ENCODE results near the gene ZNF592. TPM values are rescaled to one million over a fixed set of nuclear protein-coding genes. Genes with fewer than 3 reads are reported as not detected.

The ZNF592 gene
- total RNA-seq, 1 experiment from 2014 or later, result 49.6 TPM

DNA sequence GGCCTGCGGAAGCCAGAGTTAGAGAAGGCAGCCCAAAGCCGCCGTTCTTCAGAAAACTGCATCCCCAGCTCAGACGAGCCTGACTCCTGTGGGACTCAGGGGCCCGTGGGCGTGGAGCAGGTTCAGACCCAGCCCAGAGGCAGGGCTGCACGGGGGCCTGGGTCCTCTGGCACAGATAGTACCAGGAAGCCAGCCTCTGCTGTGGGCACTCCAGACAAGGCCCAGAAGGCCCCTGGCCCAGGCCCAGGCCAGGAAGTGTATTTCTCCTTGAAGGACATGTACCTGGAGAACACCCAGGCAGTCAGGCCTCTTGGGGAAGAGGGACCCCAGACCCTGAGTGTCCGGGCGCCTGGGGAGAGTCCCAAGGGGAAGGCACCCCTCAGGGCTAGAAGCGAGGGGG is 91.9 kb downstream of the ZNF592 start:
- Mint-ChIP-seq H3K27me3 (ENCODE audit: unreplicated experiment) (peaks cover 24% of the 10 kb centered on the region), H3K4me1 (ENCODE audit: low read depth, unreplicated experiment) (peaks cover 34% of the 10 kb centered on the region), H3K9me3 (ENCODE audit: low read depth, unreplicated experiment) (no peaks in the 10 kb centered on the region), H3K36me3 (ENCODE audit: insufficient read depth, unreplicated experiment) (peaks cover 24% of the 10 kb centered on the region), H3K4me3 (ENCODE audit: low read depth, unreplicated experiment) (peak overlapping the region; percentile 49), H3K27ac (ENCODE audit: unreplicated experiment) (peak overlapping the region; percentile 93)
- intact Hi-C loops (cut with micrococcal nuclease; ENCODE audit: unreplicated experiment), result loop anchor here (5.0 kb wide), 1 partner anchor 263 kb away; no protein-coding TSS in a partner anchor
- CTCF ChIA-PET, result interaction anchor here (0.7 to 1.9 kb wide), 3 partner anchors 72 to 88 kb away, joined by 3 to 15 read pairs (median 6); no protein-coding TSS in a partner anchor
- TF ChIP-seq, protein P1, sequence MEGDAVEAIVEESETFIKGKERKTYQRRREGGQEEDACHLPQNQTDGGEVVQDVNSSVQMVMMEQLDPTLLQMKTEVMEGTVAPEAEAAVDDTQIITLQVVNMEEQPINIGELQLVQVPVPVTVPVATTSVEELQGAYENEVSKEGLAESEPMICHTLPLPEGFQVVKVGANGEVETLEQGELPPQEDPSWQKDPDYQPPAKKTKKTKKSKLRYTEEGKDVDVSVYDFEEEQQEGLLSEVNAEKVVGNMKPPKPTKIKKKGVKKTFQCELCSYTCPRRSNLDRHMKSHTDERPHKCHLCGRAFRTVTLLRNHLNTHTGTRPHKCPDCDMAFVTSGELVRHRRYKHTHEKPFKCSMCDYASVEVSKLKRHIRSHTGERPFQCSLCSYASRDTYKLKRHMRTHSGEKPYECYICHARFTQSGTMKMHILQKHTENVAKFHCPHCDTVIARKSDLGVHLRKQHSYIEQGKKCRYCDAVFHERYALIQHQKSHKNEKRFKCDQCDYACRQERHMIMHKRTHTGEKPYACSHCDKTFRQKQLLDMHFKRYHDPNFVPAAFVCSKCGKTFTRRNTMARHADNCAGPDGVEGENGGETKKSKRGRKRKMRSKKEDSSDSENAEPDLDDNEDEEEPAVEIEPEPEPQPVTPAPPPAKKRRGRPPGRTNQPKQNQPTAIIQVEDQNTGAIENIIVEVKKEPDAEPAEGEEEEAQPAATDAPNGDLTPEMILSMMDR (IDR thresholded peaks at IDR 0.05; ENCODE audit: unreplicated experiment), result no peak
- BruUV-seq (replicated peaks), result no TSS peak
- DNase-seq, result no peak

DNA sequence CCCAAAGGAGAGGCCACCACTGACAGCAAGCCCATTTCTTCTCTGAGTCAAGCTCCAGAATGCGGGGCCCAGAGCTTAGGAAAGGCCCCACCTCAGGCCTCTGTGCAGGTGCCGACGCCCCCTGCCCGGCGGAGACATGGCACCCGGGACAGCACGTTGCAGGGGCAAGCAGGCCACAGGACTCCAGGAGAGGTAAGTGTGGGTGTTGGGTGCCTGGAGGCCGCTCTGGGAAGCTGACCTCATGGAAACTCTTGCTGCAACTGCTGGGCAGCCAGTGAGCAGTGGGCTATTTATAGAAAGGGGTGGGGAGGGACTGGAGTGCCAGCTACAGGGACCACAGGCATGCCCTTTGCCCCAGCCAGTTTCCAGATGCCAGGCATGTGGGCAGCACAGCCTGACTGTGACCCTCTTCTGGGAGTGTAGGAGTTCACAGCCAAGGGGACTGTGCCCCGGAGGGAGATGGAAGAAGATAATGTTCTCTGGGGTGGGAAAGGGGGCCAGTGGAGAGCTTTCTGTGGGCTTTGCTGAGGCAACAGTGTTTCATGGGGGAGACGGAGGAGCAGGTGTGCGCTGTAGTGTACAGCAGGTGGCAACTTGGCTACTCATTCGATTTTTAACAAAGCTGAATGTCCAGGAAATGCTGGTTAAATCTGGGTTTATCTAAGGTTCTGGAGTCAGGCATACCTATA is 92.5 kb downstream of the ZNF592 start:
- Mint-ChIP-seq H3K36me3 (ENCODE audit: insufficient read depth, unreplicated experiment) (peaks cover 29% of the 10 kb centered on the region), H3K27me3 (ENCODE audit: unreplicated experiment) (peaks cover 24% of the 10 kb centered on the region), H3K4me3 (ENCODE audit: low read depth, unreplicated experiment) (peak overlapping the region; percentile 49), H3K4me1 (ENCODE audit: low read depth, unreplicated experiment) (peaks cover 37% of the 10 kb centered on the region), H3K27ac (ENCODE audit: unreplicated experiment) (peak overlapping the region; percentile 93), H3K9me3 (ENCODE audit: low read depth, unreplicated experiment) (no peaks in the 10 kb centered on the region)
- intact Hi-C loops (cut with micrococcal nuclease; ENCODE audit: unreplicated experiment), result loop anchor here (1.0 to 5.0 kb wide), 3 partner anchors 18 to 264 kb away; no protein-coding TSS in a partner anchor
- TF ChIP-seq, protein P1 (IDR thresholded peaks at IDR 0.05; ENCODE audit: unreplicated experiment), result no peak
- no TSS peak for BruUV-seq (replicated peaks)
- CTCF ChIA-PET, result interaction anchor here (0.6 to 1.9 kb wide), 8 partner anchors 12 to 127 kb away, joined by 3 to 15 read pairs (median 4); no protein-coding TSS in a partner anchor
- peak; percentile 89 for DNase-seq

DNA sequence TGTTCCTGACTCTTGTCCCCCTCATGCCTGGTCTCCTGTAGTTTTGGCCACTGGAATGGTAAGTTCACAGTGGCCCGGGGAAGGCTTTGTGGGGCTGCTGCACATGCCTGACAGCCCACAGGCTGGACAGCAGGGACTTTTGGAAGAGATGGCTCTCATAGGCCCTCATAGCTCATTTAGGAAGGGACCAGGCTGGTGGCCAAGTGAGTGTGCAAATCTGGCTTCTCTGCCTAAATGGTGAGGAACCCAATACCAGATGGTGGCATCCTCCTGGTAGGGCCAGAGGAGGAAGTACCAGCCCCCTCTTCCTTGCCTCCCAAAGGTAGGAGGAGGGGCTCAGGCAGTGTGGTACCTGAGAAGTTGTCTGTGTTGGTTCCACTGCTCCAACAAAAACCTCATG is 94.4 kb downstream of the ZNF592 start:
- Mint-ChIP-seq H3K27ac (ENCODE audit: unreplicated experiment) (peak overlapping the region; percentile 93), H3K27me3 (ENCODE audit: unreplicated experiment) (peaks cover 7% of the 10 kb centered on the region), H3K9me3 (ENCODE audit: low read depth, unreplicated experiment) (peaks cover 4% of the 10 kb centered on the region), H3K4me3 (ENCODE audit: low read depth, unreplicated experiment) (no peak overlapping the region), H3K36me3 (ENCODE audit: insufficient read depth, unreplicated experiment) (peaks cover 30% of the 10 kb centered on the region), H3K4me1 (ENCODE audit: low read depth, unreplicated experiment) (peaks cover 37% of the 10 kb centered on the region)
- no peak for DNase-seq
- intact Hi-C loops (cut with micrococcal nuclease; ENCODE audit: unreplicated experiment), result loop anchor here (5.0 kb wide), 1 partner anchor 265 kb away; no protein-coding TSS in a partner anchor
- BruUV-seq (replicated peaks), result no TSS peak
- TF ChIP-seq, protein P1 (IDR thresholded peaks at IDR 0.05; ENCODE audit: unreplicated experiment), result no peak
- CTCF ChIA-PET, result interaction anchor here (1.0 to 1.4 kb wide), 2 partner anchors 10 to 87 kb away, joined by 4 read pairs; no protein-coding TSS in a partner anchor

DNA sequence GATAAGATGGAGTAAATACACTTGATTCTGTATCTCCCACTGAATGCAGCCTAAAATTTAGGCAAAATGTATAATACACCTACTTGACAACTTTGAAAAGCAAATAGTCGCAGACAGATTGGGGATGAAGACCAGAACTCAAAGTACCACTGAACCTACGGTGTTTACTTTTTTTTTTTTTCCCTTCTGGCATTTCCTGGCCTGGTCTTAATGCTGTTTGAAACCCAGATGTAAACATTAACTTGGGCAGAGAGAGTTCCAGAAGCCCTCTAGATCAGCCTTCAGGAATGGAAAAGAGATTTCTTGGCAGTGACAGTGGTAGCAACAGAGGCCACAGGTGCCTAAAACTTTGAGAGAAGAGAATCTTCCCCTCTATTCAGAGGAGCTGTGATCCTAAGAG is 96.6 kb downstream of the ZNF592 start:
- TF ChIP-seq, protein P1 (IDR thresholded peaks at IDR 0.05; ENCODE audit: unreplicated experiment), result no peak
- CTCF ChIA-PET, result interaction anchor here (0.8 to 1.1 kb wide), 3 partner anchors 67 to 148 kb away, joined by 5 to 8 read pairs (median 7); no protein-coding TSS in a partner anchor
- intact Hi-C loops (cut with micrococcal nuclease; ENCODE audit: unreplicated experiment), result loop anchor here (1.0 to 5.0 kb wide), 2 partner anchors 83 to 268 kb away; no protein-coding TSS in a partner anchor
- DNase-seq, result no peak
- peaks cover 21% of the 10 kb centered on the region for H3K36me3 Mint-ChIP-seq (ENCODE audit: insufficient read depth, unreplicated experiment)
- H3K27ac Mint-ChIP-seq (ENCODE audit: unreplicated experiment), result peak overlapping the region; percentile 42
- no peak overlapping the region for H3K4me3 Mint-ChIP-seq (ENCODE audit: low read depth, unreplicated experiment)
- H3K4me1 Mint-ChIP-seq (ENCODE audit: low read depth, unreplicated experiment), result peaks cover 32% of the 10 kb centered on the region
- H3K9me3 Mint-ChIP-seq (ENCODE audit: low read depth, unreplicated experiment), result peaks cover 4% of the 10 kb centered on the region
- no TSS peak for BruUV-seq (replicated peaks)
- H3K27me3 Mint-ChIP-seq (ENCODE audit: unreplicated experiment), result no peaks in the 10 kb centered on the region
